ENCODE measurements around the gene CTBP1. TPM values are rescaled to one million over a fixed set of nuclear protein-coding genes. Genes with fewer than 3 reads are reported as not detected.
"Not testable (repeated sequence)": the region's sequence is repeated elsewhere in the genome, so short reads cannot be mapped to it uniquely, and the experiment has no call there.

Gene CTBP1
- total RNA-seq, 1 donor from 2014 or later: 224 TPM

GRCh38 chr4:1240721-1241465 lies 8.0 kb downstream of the CTBP1 start:
- peak; percentile 17 to 31 for DNase-seq (ENCODE audit: low spot score in 2 of 2)
- no peak for FAIRE-seq

GRCh38 chr4:1239950-1240307 lies 9.0 kb downstream of the CTBP1 start:
- FAIRE-seq (no peak), DNase-seq (ENCODE audit: low spot score in 2 of 2) (peak; percentile 10 to 23)

DNA sequence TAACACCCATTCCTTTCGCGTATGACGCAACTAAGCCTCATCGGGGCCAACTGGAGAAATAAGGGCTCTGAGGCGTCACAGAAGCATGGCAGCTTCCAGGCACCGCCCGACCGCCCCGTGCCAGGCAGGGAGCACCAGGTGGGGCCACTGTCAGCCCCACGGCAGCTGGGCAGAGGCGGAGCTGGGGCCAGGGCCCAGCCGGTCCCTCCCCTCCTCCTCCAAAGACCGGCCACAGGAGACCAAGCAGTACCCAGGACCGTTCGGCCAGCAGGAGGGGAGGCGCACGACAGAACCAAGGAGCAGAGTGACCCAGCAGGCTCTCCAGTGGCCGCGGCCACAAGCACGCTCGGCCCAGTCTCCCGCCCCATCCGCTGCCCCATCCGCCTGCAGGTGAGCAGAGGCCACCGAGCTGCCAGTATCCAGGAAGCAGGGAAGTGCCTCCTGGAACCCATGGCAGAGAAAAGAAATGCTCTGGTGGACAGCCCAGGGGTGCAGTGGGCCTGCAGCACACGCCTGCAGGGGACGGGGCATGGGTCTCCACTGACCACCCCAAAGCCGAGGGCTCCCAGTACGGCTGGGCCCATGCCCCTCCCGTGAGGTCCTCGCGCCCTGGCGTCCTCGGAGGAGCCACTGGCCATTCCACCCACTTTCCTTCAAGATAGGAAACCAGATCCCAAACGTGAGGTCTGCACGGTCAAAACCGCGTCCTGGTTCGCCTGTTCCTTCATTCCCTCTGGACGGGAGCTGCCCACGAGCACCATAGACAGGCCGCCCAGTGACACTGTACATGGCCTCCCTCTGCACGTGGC lies 9.6 kb downstream of the CTBP1 start:
- DNase-seq (ENCODE audit: low spot score in 2 of 2): no peak
- FAIRE-seq: no peak

- no peak for FAIRE-seq
These were observed 10.3 kb downstream of the CTBP1 start for GRCh38 chr4:1238676-1239000.

DNA sequence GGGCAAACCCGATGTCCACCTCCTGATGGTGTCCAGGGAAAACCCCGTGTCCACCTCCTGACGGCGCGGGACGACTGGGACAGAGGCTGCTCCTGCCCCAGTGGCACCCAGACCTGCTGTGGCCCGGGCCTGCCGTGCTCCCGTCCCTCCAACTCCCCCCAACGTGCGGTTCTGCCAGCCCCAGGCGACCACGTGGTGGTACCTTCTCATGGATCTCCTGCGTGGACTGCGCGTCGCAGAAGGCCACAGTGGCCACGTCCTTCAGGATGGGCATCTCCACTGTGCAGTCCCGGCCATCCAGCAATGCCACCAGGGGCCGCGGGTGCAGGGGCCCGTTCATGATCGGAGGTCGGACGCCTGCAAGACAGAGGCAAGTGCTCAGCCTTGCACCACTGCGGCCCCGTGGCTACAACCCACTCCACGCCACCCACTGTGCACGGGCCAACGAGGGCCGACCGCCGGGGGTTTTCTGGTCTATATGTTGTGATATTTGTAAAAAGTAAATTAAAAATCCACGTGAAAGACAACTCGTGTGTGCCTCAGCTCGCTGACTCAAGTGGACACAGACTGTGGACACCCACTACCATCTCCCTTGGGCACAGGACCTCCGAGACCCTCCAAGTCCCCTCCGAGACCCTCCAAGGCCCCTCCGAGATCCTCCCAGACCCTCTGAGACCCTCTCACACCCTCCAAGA lies 10.8 kb downstream of the CTBP1 start:
- DNase-seq (ENCODE audit: low spot score in 2 of 2): no peak
- no peak for FAIRE-seq

More at GRCh38 chr4:1238676-1239000, 10.3 kb downstream of the CTBP1 start:
- no peak for DNase-seq (ENCODE audit: low spot score in 2 of 2)

DNA sequence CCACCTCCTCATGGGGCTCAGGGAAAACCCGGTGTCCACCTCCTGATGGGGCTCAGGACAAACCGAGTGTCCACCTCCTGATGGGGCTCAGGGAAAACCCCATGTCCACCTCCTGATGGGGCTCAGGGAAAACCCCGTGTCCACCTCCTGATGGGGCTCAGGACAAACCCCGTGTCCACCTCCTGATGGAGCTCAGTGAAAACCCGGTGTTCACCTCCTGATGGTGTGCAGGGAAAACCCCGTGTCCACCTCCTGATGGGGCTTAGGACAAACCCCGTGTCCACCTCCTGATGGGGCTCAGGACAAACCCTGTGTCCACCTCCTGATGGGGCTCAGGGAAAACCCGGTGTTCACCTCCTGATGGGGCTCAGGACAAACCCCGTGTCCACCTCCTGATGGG lies 11.7 kb downstream of the CTBP1 start:
- not testable (repeated sequence) for DNase-seq (ENCODE audit: low spot score in 2 of 2); FAIRE-seq

DNA sequence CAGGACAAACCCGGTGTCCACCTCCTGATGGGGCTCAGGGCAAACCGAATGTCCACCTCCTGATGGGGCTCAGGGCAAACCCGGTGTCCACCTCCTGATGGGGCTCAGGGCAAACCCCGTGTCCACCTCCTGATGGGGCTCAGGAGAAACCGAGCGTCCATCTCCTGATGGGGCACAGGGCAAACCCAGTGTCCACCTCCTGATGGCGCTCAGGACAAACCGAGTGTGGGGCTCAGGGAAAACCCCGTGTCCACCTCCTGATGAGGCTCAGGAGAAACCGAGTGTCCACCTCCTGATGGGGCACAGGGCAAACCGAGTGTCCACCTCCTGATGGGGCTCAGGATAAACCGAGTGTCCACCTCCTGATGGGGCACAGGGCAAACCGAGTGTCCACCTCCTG lies 12.1 kb downstream of the CTBP1 start:
- DNase-seq (ENCODE audit: low spot score in 2 of 2); FAIRE-seq: not testable (repeated sequence)

DNA sequence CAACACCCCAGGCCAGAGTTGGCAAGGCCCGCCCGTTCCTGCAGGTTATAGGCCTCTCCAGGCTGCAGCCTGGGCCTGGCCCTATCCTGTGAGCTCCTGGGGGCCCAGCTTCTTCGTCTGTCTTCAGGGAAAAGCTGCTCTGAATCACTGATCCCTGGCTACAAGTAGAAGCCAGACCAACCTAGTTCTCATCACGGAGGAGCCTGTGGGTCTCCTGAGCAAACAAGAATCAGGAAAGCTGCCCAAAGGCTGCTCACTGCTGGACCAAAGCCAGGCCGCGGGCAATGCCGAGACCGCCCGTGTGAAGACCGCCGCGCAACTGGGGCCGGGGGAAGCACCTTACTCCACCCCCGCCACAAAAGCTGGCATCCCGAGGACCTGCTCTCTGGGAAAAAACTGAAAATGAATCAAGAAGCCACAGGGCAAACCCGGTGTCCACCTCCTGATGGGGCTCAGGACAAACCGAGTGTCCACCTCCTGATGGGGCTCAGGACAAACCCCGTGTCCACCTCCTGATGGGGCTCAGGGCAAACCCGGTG lies 12.8 kb downstream of the CTBP1 start:
- FAIRE-seq: no peak
- DNase-seq (ENCODE audit: low spot score in 2 of 2): no peak

GRCh38 chr4:1235381-1236102 lies 13.4 kb downstream of the CTBP1 start:
- FAIRE-seq: no peak
- no peak for DNase-seq (ENCODE audit: low spot score in 2 of 2)

- DNase-seq (ENCODE audit: low spot score in 2 of 2) (no peak), FAIRE-seq (no peak)
These were observed 14.1 kb downstream of the CTBP1 start for GRCh38 chr4:1234811-1235292.

DNA sequence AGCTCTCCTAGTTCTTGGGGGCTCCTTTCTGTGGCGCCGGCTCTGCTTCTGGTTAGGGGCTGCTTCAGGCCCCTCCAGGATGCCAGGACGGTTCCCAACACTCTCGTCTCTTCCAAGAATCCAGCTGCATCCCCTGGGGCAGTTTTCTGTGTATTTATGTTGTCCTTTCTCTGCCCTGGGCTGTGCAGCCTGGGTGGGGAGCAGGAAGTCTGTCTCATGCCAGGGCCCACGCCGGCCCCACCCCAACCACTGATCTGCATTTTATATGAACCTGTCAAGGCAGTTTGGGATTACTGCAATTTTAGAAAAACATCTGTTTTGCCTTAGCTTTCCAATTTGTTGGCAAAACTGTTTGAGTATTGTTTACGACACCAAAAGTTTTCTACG lies 14.6 kb downstream of the CTBP1 start:
- DNase-seq (ENCODE audit: low spot score in 2 of 2) (no peak), FAIRE-seq (no peak)

DNA sequence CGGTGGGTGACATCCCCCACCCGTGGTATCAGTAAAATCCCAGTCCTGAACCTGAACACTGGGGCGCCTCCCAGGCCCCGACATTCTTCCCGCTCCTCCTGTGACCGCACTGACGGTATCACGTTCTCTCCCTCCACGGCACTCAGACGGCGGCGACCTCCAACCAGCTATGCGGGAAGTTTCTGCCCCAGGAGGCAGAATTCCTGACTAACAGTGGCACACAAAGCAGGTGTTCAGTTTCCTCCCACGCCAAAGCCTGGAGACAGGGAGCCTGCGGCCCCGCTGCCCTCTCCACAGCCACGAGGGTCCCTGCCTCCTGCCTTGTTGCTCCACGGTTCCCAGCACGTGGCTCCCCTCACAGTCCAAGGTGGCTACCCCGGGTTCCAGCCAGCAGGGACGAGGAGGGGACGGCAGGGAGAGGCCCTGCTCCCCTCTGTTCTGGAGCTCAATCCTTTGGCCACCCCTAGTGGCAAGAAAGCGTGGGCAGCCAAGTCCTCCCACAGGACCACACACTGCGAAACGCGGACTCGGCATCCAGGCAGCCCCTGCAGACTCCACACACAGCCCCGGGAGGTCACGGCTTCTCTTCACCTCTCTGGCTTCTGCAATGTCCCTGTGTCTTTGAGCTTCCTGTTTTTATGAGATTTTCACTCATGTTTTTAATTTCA lies 15.2 kb downstream of the CTBP1 start:
- DNase-seq (ENCODE audit: low spot score in 2 of 2) (peak in 1 of 2 donors; percentile 72), FAIRE-seq (no peak)

DNA sequence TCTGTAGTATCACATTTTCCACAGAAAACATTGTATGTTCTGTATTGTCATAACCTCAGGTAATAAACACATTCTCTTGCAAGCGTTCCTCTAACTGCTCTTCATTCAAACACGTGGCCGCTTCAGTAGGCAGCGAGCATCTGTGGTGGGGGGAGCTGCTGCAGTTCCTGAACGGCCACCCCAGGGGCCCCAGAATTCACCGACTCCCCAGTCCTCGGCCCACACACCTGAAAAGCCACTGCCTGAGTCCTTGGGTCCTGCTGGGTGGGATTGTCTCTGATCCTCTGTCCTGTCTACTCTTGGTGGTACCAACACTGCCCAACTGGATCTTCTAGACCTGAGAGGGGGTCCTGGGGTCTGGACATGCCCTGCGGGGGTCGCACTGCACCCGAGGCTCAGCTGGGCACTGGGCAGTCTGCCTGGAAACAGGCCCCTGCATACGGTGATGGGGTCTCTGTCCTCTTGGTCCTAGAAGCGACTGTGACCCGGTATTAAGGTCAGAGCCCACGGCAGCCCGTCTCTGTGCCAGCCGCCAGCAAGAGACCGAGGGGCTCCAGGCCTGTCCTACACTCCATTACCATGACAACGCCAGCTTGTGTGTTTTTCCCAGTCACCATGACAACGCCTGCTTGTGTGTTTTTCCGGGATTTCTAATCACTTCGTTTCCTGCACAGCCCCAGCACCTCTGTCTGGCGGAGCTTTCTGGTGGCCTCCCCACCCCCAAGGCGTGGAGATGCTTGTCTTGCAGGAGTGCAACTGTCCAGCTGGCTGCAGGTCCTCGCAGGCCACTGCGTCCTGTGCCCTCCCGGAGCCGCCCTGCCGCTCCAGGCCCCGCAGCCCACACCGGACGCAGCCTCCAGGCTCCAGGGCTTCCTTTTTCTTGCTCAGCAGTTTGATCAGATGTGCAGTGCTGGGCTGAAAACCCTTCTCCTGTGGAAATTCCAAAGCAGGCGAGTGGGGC lies 16.0 kb downstream of the CTBP1 start:
- FAIRE-seq (no peak), DNase-seq (ENCODE audit: low spot score in 2 of 2) (peak in 1 of 2 donors; percentile 76)

DNA sequence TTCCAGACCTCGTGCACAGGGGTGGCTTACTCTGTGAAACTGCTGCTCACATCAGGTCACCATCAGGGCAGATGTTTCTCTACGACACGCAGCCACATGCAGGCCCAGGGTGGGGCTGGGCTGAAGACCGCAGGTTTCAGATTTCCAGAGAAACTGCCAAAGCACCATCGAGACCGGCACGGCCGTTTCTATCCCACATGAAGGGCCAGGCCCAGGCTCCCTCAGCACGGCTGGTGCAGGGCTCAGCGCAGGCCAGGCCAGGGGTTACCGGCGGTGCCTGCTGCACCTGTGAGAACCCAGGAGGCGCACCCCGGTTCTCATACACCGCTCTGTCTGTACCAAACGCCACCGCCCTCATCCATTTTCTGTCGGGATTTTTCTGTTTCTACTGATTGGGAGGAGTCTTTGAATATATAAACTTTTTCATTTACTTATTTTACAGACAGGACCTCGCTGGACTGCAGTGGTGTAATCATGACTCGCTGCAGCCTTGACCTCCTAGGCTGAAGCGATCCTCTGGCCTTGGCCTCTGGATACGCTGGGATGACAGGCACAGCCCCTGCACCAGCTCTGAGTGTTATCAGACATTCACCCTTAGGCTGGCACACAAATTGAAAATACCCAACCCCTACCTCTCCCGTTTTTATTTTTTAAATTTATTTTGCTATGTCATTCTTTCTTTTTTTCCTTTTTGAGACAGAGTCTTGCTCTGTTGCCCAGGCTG lies 17.1 kb downstream of the CTBP1 start:
- FAIRE-seq: no peak
- no peak for DNase-seq (ENCODE audit: low spot score in 2 of 2)

- FAIRE-seq: no peak
- DNase-seq (ENCODE audit: low spot score in 2 of 2): no peak
These were observed 17.8 kb downstream of the CTBP1 start for GRCh38 chr4:1230971-1231636.

DNA sequence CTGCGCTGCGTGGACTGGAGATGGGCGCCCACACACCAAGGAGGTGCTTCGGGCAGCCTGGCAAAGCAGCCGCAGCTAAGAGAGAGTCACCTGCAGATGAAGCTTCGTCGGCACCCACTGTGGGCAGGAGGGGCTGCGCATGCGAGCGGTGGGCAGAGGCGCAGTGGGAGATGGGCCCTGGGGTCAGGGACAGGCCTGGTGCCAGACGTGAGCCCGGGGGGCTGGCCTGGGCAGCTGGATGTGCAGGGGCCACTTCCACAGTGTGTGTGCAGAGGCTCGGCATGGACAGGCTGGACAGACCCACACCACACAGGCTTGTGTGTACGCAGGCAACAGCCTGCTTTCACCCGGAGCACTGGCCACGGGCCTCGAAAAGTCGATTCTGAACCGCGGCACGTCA lies 18.6 kb downstream of the CTBP1 start:
- FAIRE-seq (no peak), DNase-seq (ENCODE audit: low spot score in 2 of 2) (no peak)

GRCh38 chr4:1229117-1229849 lies 19.6 kb downstream of the CTBP1 start:
- no peak for FAIRE-seq
- DNase-seq (ENCODE audit: low spot score in 2 of 2): no peak

Data from frontal cortex (tissue), 4 donors.